Skeletal muscle tissue (tissue), 4 donors: Measurements from ENCODE around the gene GRB7. TPM values are rescaled to one million over a fixed set of nuclear protein-coding genes. Genes with fewer than 3 reads are reported as not detected.
"Not testable (repeated sequence)": the region's sequence is repeated elsewhere in the genome, so short reads cannot be mapped to it uniquely, and the experiment has no call there.

Experiments
- H3K27ac ChIP-seq: one replicate; pipeline ENCODE4 v1.7.0; 2013; ENCODE audit warnings: mild to moderate bottlenecking, low read depth, low read length, inconsistent platforms
- H3K27me3 ChIP-seq, 3 donors: one replicate each; pipeline ENCODE4 v1.7.0; 2013; ENCODE audit warnings: low read length in 3 of 3; ENCODE audit not compliant: control insufficient read depth in 3 of 3, insufficient read depth in 3 of 3
- H3K36me3 ChIP-seq, 3 donors: one replicate each; pipeline ENCODE4 v1.7.0; 2013; ENCODE audit warnings: low read length in 3 of 3; ENCODE audit not compliant: control insufficient read depth in 3 of 3, insufficient read depth in 3 of 3
- H3K4me1 ChIP-seq, 3 donors: one replicate each; pipeline ENCODE4 v1.7.0; 2013; ENCODE audit warnings: low read length in 3 of 3, mild to moderate bottlenecking in 3 of 3; ENCODE audit not compliant: control insufficient read depth in 3 of 3, insufficient read depth in 3 of 3
- H3K4me3 ChIP-seq, 3 donors: one replicate each; pipeline ENCODE4 v1.7.0; 2013; ENCODE audit warnings: low read length in 3 of 3
- H3K9ac ChIP-seq, 3 donors: one replicate each; pipeline ENCODE4 v1.7.0; 2013; ENCODE audit warnings: low read length in 3 of 3, mild to moderate bottlenecking in 3 of 3, moderate library complexity in 2 of 3, low read depth in 1 of 3
- H3K9me3 ChIP-seq, 3 donors: one replicate each; pipeline ENCODE4 v1.7.0; 2013; ENCODE audit warnings: low read length in 3 of 3; ENCODE audit not compliant: control insufficient read depth in 3 of 3
- total RNA-seq: library from RNA; depleted of rRNA; stranded (reverse); fragments of >200 nt; gene quantifications from one replicate; pipeline ENCODE4 v1.2.3, GENCODE V29; 2014
- donor health status: Osteomylitis.

The GRB7 gene
- not detected for total RNA-seq

DNA sequence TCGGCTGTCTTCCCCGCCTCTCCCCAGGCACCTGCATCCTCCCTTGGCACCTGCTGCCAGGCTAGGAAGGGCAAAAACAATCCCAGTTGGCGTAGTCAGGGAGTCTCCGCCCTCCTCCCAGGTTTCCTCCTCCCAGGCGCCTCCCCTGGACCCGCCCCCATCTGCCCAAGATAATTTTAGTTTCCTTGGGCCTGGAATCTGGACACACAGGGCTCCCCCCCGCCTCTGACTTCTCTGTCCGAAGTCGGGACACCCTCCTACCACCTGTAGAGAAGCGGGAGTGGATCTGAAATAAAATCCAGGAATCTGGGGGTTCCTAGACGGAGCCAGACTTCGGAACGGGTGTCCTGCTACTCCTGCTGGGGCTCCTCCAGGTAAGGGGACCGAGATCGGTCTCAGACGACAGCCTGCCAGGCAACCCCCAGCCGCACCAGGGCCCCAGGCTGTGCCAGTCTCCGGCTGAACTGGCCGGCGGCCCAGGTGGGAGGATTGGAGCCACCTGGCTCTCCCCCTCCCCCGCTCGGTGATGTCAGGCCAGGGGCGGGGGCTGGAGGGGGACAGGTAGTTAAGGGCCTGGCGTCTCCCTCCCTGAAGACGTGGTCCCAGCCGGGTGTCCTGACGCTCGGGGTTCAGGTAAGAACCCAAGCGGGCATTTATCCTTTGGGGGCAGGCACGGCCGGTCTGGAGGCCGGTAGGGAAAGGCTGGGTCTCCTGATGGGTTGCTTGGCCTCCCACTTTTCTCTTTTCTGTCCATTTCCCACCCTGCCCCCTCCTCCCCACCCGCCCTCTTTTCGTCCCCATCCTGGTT, at the start of gene GRB7:
Gene GRB7, plus strand, starts transcription at position 179 of the 808 bp plus-strand sequence. CDS start 4,364 bp downstream, outside the sequence.
- Histone ChIP-seq H3K9me3 (no peaks in the 10 kb centered on the region), H3K4me3 (peak within 1 kb of the TSS in 1 of 3 donors; percentile 22), H3K4me1 (peaks cover 4 to 13% (median 10%) of the 10 kb centered on the region in 3 donors), H3K27ac (no peak within 1 kb of the TSS), H3K27me3 (peaks cover 53 to 63% (median 56%) of the 10 kb centered on the region in 3 donors), H3K36me3 (no peaks in the 10 kb centered on the region), H3K9ac (peak within 1 kb of the TSS in 1 of 3 donors; percentile 25)

DNA sequence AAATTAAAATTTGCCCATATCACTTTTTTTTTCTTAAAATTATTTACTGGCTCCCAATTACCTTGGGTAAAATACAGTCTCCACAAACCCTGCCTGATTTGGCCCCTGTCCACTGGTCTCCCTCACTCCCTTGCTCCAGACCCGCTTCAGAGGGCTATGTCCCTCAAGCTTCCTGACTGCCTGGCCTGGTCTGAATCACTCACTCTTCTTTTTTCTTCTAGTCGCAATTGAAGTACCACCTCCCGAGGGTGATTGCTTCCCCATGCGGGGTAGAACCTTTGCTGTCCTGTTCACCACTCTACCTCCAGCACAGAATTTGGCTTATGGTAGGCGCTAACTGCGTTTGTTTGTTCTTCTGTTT, 49.3 kb upstream of the GRB7 start:
- Histone ChIP-seq H3K4me1 (peaks cover 18 to 20% (median 20%) of the 10 kb centered on the region in 3 donors), H3K9ac (peak overlapping the region; percentile 66 to 87 (median 85)), H3K4me3 (peak overlapping the region; percentile 81 to 94 (median 84)), H3K27me3 (no peaks in the 10 kb centered on the region), H3K9me3 (no peaks in the 10 kb centered on the region), H3K27ac (peak overlapping the region; percentile 82), H3K36me3 (peaks cover 11 to 30% (median 14%) of the 10 kb centered on the region in 3 donors)

DNA sequence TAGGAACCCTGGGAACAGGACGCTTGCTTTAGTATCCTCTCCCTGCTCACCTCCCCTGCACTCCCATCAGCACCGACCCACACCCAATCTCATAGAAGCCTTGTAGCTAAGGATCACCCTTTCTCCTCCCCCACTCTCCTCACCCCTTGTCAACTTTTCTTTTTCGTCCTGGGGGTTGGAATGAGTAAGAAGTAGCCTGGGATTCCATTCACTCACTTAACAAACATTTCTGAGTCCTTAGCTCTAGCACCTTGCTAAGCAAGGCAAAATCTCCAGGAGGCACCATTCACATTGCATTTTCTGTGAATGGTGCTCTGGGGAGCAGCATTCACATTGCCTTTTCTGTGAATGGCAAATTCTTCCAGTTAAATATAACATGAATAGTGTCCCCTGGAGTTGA, 48.8 kb upstream of the GRB7 start:
- peak overlapping the region; percentile 81 to 94 (median 84) for H3K4me3 ChIP-seq
- H3K4me1 ChIP-seq, result peaks cover 18 to 20% (median 20%) of the 10 kb centered on the region in 3 donors
- no peak overlapping the region for H3K27ac ChIP-seq
- H3K36me3 ChIP-seq, result peaks cover 8 to 29% (median 14%) of the 10 kb centered on the region in 3 donors
- no peaks in the 10 kb centered on the region for H3K27me3 ChIP-seq
- peak overlapping the region in 1 of 3 donors; percentile 87 for H3K9ac ChIP-seq
- H3K9me3 ChIP-seq, result no peaks in the 10 kb centered on the region

DNA sequence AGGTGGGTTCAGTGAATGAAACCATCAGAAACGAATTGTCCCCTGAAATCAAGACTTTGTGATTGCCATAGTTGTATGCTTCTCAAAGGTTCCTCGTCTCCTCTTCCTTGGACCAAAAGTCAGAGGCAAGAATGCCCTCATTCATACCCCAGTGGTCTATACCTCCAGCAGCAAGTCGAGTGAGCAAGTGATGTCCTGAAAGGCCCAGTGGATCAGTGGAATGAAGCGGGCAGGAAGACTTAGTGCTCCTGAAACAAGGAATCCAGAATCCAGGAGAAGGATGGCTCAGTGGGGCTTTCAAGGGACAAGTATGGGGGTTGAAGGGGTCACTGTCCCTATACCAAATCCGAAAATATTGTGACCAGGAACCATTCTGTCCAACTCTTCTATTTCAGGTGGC, 43.1 kb upstream of the GRB7 start:
- Histone ChIP-seq H3K36me3 (peaks cover 6 to 28% (median 6%) of the 10 kb centered on the region in 3 donors), H3K4me1 (peaks cover 2 to 3% (median 3%) of the 10 kb centered on the region in 3 donors), H3K9ac (no peak overlapping the region), H3K4me3 (no peak overlapping the region), H3K9me3 (no peaks in the 10 kb centered on the region), H3K27me3 (no peaks in the 10 kb centered on the region), H3K27ac (no peak overlapping the region)

DNA sequence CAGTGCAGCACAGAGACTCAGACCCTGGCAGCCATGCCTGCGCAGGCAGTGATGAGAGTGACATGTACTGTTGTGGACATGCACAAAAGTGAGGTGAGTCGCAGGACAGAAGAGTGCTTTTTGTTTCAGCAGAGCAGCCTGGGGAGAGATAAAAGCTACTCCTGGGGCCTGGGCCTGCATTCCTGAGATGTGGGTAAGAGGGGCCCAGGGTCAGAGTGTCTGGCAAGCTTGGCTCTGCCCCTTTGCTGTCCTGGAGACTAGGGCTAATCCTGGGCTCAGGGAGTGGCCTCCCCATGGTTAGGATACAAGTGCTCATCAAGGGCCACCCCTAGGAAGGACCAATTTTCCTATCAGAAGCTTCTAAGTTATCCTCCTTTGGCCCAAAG, 42.7 kb upstream of the GRB7 start:
- no peak overlapping the region for H3K4me3 ChIP-seq
- H3K9me3 ChIP-seq, result no peaks in the 10 kb centered on the region
- no peak overlapping the region for H3K9ac ChIP-seq
- no peak overlapping the region for H3K27ac ChIP-seq
- peaks cover 2 to 3% (median 3%) of the 10 kb centered on the region in 3 donors for H3K4me1 ChIP-seq
- peaks cover 6 to 25% (median 6%) of the 10 kb centered on the region in 3 donors for H3K36me3 ChIP-seq
- no peaks in the 10 kb centered on the region for H3K27me3 ChIP-seq

DNA sequence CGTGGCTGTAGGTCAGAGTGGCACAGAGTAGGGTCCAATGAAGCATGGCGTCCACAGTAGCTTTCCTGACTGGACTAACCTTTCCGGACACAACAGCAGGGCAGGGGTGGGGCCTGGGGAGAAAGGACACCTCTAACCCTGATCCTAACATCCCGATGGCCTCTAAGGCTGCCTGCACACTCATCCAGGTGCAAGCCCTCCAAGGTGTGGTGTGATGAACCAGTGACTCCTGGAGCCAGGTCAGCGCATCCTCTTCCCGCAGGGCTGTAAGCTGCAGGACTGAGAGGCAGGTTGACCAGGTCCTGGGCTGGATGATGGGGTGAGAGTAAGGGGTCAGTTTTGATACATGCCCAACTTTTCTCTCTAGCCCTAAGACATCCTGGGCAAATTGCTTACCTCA, 41.0 kb upstream of the GRB7 start:
- H3K27me3 ChIP-seq, result peaks cover 0 to 4% (median 0%) of the 10 kb centered on the region in 3 donors
- H3K36me3 ChIP-seq, result peaks cover 6 to 15% (median 6%) of the 10 kb centered on the region in 3 donors
- H3K9ac ChIP-seq, result no peak overlapping the region
- H3K9me3 ChIP-seq, result no peaks in the 10 kb centered on the region
- H3K27ac ChIP-seq, result no peak overlapping the region
- H3K4me1 ChIP-seq, result peaks cover 12% of the 10 kb centered on the region in 3 donors
- no peak overlapping the region for H3K4me3 ChIP-seq

DNA sequence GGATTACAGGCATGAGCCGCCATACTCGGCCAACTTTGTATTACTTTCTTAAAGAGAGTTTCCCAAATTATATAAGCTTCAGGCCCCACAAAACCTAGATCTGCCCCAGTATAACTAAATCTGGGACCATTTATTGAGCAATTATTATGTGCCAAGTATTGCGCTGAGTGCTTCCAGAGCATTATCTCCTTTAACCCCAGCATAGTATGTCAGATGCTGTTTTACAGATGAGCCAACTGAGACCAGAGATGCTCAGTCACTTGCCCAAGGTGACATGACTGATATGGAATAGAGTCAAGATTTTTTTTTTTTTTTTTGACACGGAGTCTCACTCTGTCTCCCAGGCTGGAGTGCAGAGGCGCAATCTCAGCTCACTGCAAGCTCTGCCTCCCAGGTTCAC, 39.8 kb upstream of the GRB7 start:
- peaks cover 6 to 15% (median 6%) of the 10 kb centered on the region in 3 donors for H3K36me3 ChIP-seq
- H3K27me3 ChIP-seq, result peaks cover 0 to 4% (median 0%) of the 10 kb centered on the region in 3 donors
- H3K9ac ChIP-seq, result no peak overlapping the region
- H3K4me3 ChIP-seq, result no peak overlapping the region
- no peaks in the 10 kb centered on the region for H3K9me3 ChIP-seq
- H3K4me1 ChIP-seq, result peaks cover 18 to 21% (median 19%) of the 10 kb centered on the region in 3 donors
- H3K27ac ChIP-seq, result no peak overlapping the region

DNA sequence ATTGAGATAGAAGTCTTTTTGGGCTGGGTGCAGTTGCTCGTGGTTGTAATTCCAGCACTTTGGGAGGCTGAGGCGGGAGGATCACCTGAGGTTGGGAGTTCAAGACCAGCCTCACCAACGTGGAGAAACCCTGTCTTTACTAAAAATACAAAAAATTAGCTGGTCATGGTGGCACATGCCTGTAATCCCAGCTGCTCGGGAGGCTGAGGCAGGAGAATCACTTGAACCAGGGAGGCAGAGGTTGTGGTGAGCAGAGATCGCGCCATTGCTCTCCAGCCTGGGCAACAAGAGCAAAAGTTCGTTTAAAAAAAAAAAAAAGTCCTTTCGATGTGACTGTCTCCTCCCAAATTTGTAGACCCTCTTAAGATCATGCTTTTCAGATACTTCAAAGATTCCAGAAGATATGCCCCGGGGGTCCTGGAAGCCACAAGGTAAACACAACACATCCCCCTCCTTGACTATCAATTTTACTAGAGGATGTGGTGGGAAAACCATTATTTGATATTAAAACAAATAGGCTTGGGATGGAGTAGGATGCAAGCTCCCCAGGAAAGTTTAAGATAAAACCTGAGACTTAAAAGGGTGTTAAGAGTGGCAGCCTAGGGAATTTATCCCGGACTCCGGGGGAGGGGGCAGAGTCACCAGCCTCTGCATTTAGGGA, 38.5 kb upstream of the GRB7 start:
- Histone ChIP-seq H3K9ac (peak overlapping the region; percentile 77 to 88 (median 84)), H3K27ac (peak overlapping the region; percentile 71), H3K36me3 (peaks cover 6 to 15% (median 6%) of the 10 kb centered on the region in 3 donors), H3K4me3 (peak overlapping the region; percentile 65 to 76 (median 75)), H3K4me1 (peaks cover 21 to 31% (median 25%) of the 10 kb centered on the region in 3 donors)
- not testable (repeated sequence) for H3K27me3 ChIP-seq, H3K9me3 ChIP-seq

DNA sequence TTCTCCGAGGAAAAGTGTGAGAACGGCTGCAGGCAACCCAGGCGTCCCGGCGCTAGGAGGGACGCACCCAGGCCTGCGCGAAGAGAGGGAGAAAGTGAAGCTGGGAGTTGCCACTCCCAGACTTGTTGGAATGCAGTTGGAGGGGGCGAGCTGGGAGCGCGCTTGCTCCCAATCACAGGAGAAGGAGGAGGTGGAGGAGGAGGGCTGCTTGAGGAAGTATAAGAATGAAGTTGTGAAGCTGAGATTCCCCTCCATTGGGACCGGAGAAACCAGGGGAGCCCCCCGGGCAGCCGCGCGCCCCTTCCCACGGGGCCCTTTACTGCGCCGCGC, 38.0 kb upstream of the GRB7 start, which contains the start of gene ERBB2:
Gene ERBB2, plus strand, starts transcription at position 247 of the 330 bp plus-strand sequence. CDS start 175 bp downstream, outside the sequence.
- Histone ChIP-seq H3K4me3 (peak within 1 kb of the TSS; percentile 65 to 76 (median 75)), H3K9ac (peak within 1 kb of the TSS; percentile 77 to 88 (median 84)), H3K4me1 (peaks cover 26 to 36% (median 29%) of the 10 kb centered on the region in 3 donors), H3K27me3 (peaks cover 0 to 4% (median 0%) of the 10 kb centered on the region in 3 donors), H3K27ac (peak within 1 kb of the TSS; percentile 71), H3K9me3 (no peaks in the 10 kb centered on the region), H3K36me3 (peaks cover 6 to 11% (median 6%) of the 10 kb centered on the region in 3 donors)
